Measurements from ENCODE around the gene UBQLN4. TPM values are rescaled to one million over a fixed set of nuclear protein-coding genes. Genes with fewer than 3 reads are reported as not detected.

Gene UBQLN4
- total RNA-seq, 1 experiment from 2014 or later: 75.2 TPM

- H3K4me3 ChIP-seq (ENCODE audit: low read depth, low read length, poor library complexity, severe bottlenecking): peak overlapping the region; percentile 99
- BruUV-seq (replicated peaks): TSS peak; percentile 19
- no peaks in the 10 kb centered on the region for H3K9me3 ChIP-seq (ENCODE audit: low read depth, low read length, poor library complexity, severe bottlenecking)
- TF ChIP-seq EZH2 (IDR thresholded peaks at IDR 0.05; ENCODE audit: borderline replicate concordance, low read depth, low read length, poor library complexity, severe bottlenecking): no peak
- peak; percentile 50 for TF ChIP-seq CTCF (conservative IDR thresholded peaks at IDR 0.05; ENCODE audit: low read depth, low read length)
- H3K4me1 ChIP-seq (ENCODE audit: insufficient read depth, low read length, poor library complexity, severe bottlenecking): peaks cover 9% of the 10 kb centered on the region
- DNase-seq (ENCODE audit: low spot score): peak; percentile 85
- H3K27me3 ChIP-seq (replicated peaks; ENCODE audit: insufficient read depth, low read depth, low read length, poor library complexity): no peaks in the 10 kb centered on the region
- intact Hi-C loops (cut with micrococcal nuclease; ENCODE audit: unreplicated experiment): no loop called here
- CTCF ChIA-PET: interaction anchor here (0.6 to 1.9 kb wide), 5 partner anchors 17 to 108 kb away, joined by 4 to 13 read pairs (median 4); no protein-coding TSS in a partner anchor
- POLR2A ChIA-PET (ENCODE audit: low non-redundant PET): interaction anchor here (0.5 kb wide), 1 partner anchor 19 kb away, joined by 5 read pairs; no protein-coding TSS in a partner anchor
- H3K27ac ChIP-seq (ENCODE audit: low read depth, low read length, poor library complexity, severe bottlenecking): peak overlapping the region; percentile 95
- H3K36me3 ChIP-seq (ENCODE audit: insufficient read depth, low read length, poor library complexity, severe bottlenecking): peaks cover 25% of the 10 kb centered on the region
Observed at GRCh38 chr1:156052862-156053767, 483 bp downstream of the UBQLN4 start.

GRCh38 chr1:156051011-156051725 lies 2.4 kb downstream of the UBQLN4 start:
- Histone ChIP-seq H3K4me1 (ENCODE audit: insufficient read depth, low read length, poor library complexity, severe bottlenecking) (peaks cover 8% of the 10 kb centered on the region), H3K36me3 (ENCODE audit: insufficient read depth, low read length, poor library complexity, severe bottlenecking) (peaks cover 31% of the 10 kb centered on the region), H3K27ac (ENCODE audit: low read depth, low read length, poor library complexity, severe bottlenecking) (no peak overlapping the region), H3K4me3 (ENCODE audit: low read depth, low read length, poor library complexity, severe bottlenecking) (no peak overlapping the region), H3K9me3 (ENCODE audit: low read depth, low read length, poor library complexity, severe bottlenecking) (no peaks in the 10 kb centered on the region), H3K27me3 (replicated peaks; ENCODE audit: insufficient read depth, low read depth, low read length, poor library complexity) (no peaks in the 10 kb centered on the region)
- ChIA-PET POLR2A (ENCODE audit: low non-redundant PET) (no interaction called here), CTCF (no interaction called here)
- no peak for TF ChIP-seq EZH2 (IDR thresholded peaks at IDR 0.05; ENCODE audit: borderline replicate concordance, low read depth, low read length, poor library complexity, severe bottlenecking)
- TF ChIP-seq CTCF (conservative IDR thresholded peaks at IDR 0.05; ENCODE audit: low read depth, low read length): no peak
- no peak for DNase-seq (ENCODE audit: low spot score)
- intact Hi-C loops (cut with micrococcal nuclease; ENCODE audit: unreplicated experiment): no loop called here
- no TSS peak for BruUV-seq (replicated peaks)

- H3K27ac ChIP-seq (ENCODE audit: low read depth, low read length, poor library complexity, severe bottlenecking): no peak overlapping the region
- no peaks in the 10 kb centered on the region for H3K9me3 ChIP-seq (ENCODE audit: low read depth, low read length, poor library complexity, severe bottlenecking)
- ChIA-PET CTCF (no interaction called here), POLR2A (ENCODE audit: low non-redundant PET) (no interaction called here)
- peaks cover under 1% of the 10 kb centered on the region for H3K4me1 ChIP-seq (ENCODE audit: insufficient read depth, low read length, poor library complexity, severe bottlenecking)
- H3K4me3 ChIP-seq (ENCODE audit: low read depth, low read length, poor library complexity, severe bottlenecking): no peak overlapping the region
- no peak for DNase-seq (ENCODE audit: low spot score)
- H3K36me3 ChIP-seq (ENCODE audit: insufficient read depth, low read length, poor library complexity, severe bottlenecking): peaks cover 31% of the 10 kb centered on the region
- TF ChIP-seq CTCF (conservative IDR thresholded peaks at IDR 0.05; ENCODE audit: low read depth, low read length) (no peak), EZH2 (IDR thresholded peaks at IDR 0.05; ENCODE audit: borderline replicate concordance, low read depth, low read length, poor library complexity, severe bottlenecking) (no peak)
- BruUV-seq (replicated peaks): no TSS peak
- H3K27me3 ChIP-seq (replicated peaks; ENCODE audit: insufficient read depth, low read depth, low read length, poor library complexity): no peaks in the 10 kb centered on the region
- intact Hi-C loops (cut with micrococcal nuclease; ENCODE audit: unreplicated experiment): no loop called here
Observed at GRCh38 chr1:156050376-156050775, 3.2 kb downstream of the UBQLN4 start.

Measured in A673 (cell line).